Measurements from ENCODE around the gene PACSIN2.

DNA sequence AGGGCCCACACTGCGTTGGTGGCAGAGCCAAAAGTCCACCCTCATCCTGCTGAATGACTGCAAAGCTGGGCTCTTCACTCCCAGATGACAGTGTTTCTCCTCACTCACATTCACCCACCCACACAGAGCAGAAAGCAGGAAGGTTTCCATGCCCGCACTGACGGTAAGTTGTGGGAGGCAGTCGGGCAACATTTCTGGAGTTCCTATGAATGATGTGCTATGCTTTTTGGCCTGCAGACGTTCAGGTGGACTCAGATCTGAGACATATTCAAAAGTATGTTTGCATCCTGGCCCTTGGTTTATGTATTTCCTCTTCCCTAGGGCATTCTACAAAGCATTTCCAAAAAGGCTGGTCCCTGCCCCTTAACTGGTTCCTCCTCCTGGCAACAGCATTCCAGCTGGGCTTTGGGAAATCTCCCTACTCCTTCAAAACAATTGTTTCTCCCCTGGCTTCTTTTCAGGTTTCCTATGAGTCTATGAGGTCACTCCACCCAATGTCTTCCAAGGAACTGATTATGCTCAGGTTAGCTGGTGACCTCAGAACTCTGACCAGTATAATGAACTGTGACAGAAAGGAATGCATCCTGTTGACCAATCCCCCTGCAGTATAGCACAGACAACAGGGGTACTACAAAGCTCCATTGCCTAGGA is 36.4 kb downstream of the PACSIN2 start:
- TF ChIP-seq, protein P1, sequence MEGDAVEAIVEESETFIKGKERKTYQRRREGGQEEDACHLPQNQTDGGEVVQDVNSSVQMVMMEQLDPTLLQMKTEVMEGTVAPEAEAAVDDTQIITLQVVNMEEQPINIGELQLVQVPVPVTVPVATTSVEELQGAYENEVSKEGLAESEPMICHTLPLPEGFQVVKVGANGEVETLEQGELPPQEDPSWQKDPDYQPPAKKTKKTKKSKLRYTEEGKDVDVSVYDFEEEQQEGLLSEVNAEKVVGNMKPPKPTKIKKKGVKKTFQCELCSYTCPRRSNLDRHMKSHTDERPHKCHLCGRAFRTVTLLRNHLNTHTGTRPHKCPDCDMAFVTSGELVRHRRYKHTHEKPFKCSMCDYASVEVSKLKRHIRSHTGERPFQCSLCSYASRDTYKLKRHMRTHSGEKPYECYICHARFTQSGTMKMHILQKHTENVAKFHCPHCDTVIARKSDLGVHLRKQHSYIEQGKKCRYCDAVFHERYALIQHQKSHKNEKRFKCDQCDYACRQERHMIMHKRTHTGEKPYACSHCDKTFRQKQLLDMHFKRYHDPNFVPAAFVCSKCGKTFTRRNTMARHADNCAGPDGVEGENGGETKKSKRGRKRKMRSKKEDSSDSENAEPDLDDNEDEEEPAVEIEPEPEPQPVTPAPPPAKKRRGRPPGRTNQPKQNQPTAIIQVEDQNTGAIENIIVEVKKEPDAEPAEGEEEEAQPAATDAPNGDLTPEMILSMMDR (IDR thresholded peaks at IDR 0.05) = no peak
- no peak for TF ChIP-seq EP300 (IDR thresholded peaks at IDR 0.05)

All from sigmoid colon (tissue), 4 donors.